ENCODE measurements around the gene DNAJC2. TPM values are rescaled to one million over a fixed set of nuclear protein-coding genes. Genes with fewer than 3 reads are reported as not detected.
A peak's percentile ranks its signal among the peaks of the same experiment; 100 is the strongest.

DNAJC2 gene
- 67.1 and 68.7 TPM in 2 replicates for total RNA-seq

- no peaks in the 10 kb centered on the region for H3K27me3 Mint-ChIP-seq
- H3K9me3 Mint-ChIP-seq = no peaks in the 10 kb centered on the region
Measured at GRCh38 chr7:103344453-103345149, at the start of gene DNAJC2. Gene DNAJC2, minus strand, starts transcription at chr7:103344767. Its CDS starts 145 bp downstream, at chr7:103344622.

GRCh38 chr7:103391976-103392375 is 47.4 kb upstream of the DNAJC2 start:
- H3K36me3 Mint-ChIP-seq (ENCODE audit: low read depth) = no peaks in the 10 kb centered on the region
- no peaks in the 10 kb centered on the region for H3K9me3 Mint-ChIP-seq
- intact Hi-C loops (cut with micrococcal nuclease) = no loop called here
- peaks cover 12% of the 10 kb centered on the region for H3K27me3 Mint-ChIP-seq
- H3K4me3 Mint-ChIP-seq = no peak overlapping the region
- DNase-seq = no peak
- no peaks in the 10 kb centered on the region for H3K4me1 Mint-ChIP-seq
- no peak overlapping the region for H3K27ac Mint-ChIP-seq

More at GRCh38 chr7:103344453-103345149, at the start of gene DNAJC2:
- Mint-ChIP-seq H3K36me3 (ENCODE audit: low read depth) (peaks cover 44% of the 10 kb centered on the region), H3K27ac (peak within 1 kb of the TSS; percentile 99), H3K4me3 (peak within 1 kb of the TSS; percentile 100), H3K4me1 (peaks cover 50% of the 10 kb centered on the region)
- intact Hi-C loops (cut with micrococcal nuclease) = loop anchor here (1.0 to 10.0 kb wide), 5 partner anchors 47 to 1670 kb away; partner anchors contain the start of genes ARMC10, FBXL13, KMT2E and PMPCB
- peak; percentile 95 for DNase-seq

- intact Hi-C loops (cut with micrococcal nuclease) = no loop called here
- H3K9me3 Mint-ChIP-seq = no peaks in the 10 kb centered on the region
Measured at GRCh38 chr7:103391150-103391549, 46.6 kb upstream of the DNAJC2 start.

GRCh38 chr7:103389263-103389662 is 44.7 kb upstream of the DNAJC2 start:
- Mint-ChIP-seq H3K36me3 (ENCODE audit: low read depth) (no peaks in the 10 kb centered on the region), H3K9me3 (no peaks in the 10 kb centered on the region), H3K27ac (no peak overlapping the region), H3K27me3 (peaks cover 8% of the 10 kb centered on the region), H3K4me1 (no peaks in the 10 kb centered on the region), H3K4me3 (no peak overlapping the region)
- intact Hi-C loops (cut with micrococcal nuclease) = no loop called here
- DNase-seq = no peak

More at GRCh38 chr7:103391150-103391549, 46.6 kb upstream of the DNAJC2 start:
- Mint-ChIP-seq H3K4me3 (no peak overlapping the region), H3K36me3 (ENCODE audit: low read depth) (no peaks in the 10 kb centered on the region), H3K27me3 (peaks cover 8% of the 10 kb centered on the region), H3K4me1 (no peaks in the 10 kb centered on the region), H3K27ac (no peak overlapping the region)
- no peak for DNase-seq

GRCh38 chr7:103388469-103389140 is 44.0 kb upstream of the DNAJC2 start:
- H3K27ac Mint-ChIP-seq = no peak overlapping the region
- H3K27me3 Mint-ChIP-seq = peaks cover 8% of the 10 kb centered on the region
- no peaks in the 10 kb centered on the region for H3K4me1 Mint-ChIP-seq
- no peaks in the 10 kb centered on the region for H3K36me3 Mint-ChIP-seq (ENCODE audit: low read depth)
- DNase-seq = no peak
- no peaks in the 10 kb centered on the region for H3K9me3 Mint-ChIP-seq
- intact Hi-C loops (cut with micrococcal nuclease) = no loop called here
- no peak overlapping the region for H3K4me3 Mint-ChIP-seq

- H3K36me3 Mint-ChIP-seq (ENCODE audit: low read depth) = no peaks in the 10 kb centered on the region
- no peaks in the 10 kb centered on the region for H3K4me1 Mint-ChIP-seq
- no peaks in the 10 kb centered on the region for H3K9me3 Mint-ChIP-seq
- no peak overlapping the region for H3K27ac Mint-ChIP-seq
- H3K4me3 Mint-ChIP-seq = no peak overlapping the region
- no peak for DNase-seq
- intact Hi-C loops (cut with micrococcal nuclease) = no loop called here
- peaks cover 8% of the 10 kb centered on the region for H3K27me3 Mint-ChIP-seq
Measured at GRCh38 chr7:103387242-103387641, 42.7 kb upstream of the DNAJC2 start.

- H3K27ac Mint-ChIP-seq = no peak overlapping the region
- H3K27me3 Mint-ChIP-seq = peaks cover 7% of the 10 kb centered on the region
- no peaks in the 10 kb centered on the region for H3K9me3 Mint-ChIP-seq
- DNase-seq = no peak
- H3K4me3 Mint-ChIP-seq = no peak overlapping the region
- intact Hi-C loops (cut with micrococcal nuclease) = no loop called here
- no peaks in the 10 kb centered on the region for H3K36me3 Mint-ChIP-seq (ENCODE audit: low read depth)
- no peaks in the 10 kb centered on the region for H3K4me1 Mint-ChIP-seq
Measured at GRCh38 chr7:103382032-103382402, 37.5 kb upstream of the DNAJC2 start.

- H3K27ac Mint-ChIP-seq = no peak overlapping the region
Measured at GRCh38 chr7:103381280-103382031, 36.9 kb upstream of the DNAJC2 start.

GRCh38 chr7:103380395-103381191 is 36.0 kb upstream of the DNAJC2 start:
- H3K9me3 Mint-ChIP-seq = no peaks in the 10 kb centered on the region
- H3K4me1 Mint-ChIP-seq = no peaks in the 10 kb centered on the region
- H3K27me3 Mint-ChIP-seq = peaks cover 9% of the 10 kb centered on the region
- no peak for DNase-seq
- no peak overlapping the region for H3K4me3 Mint-ChIP-seq
- no peaks in the 10 kb centered on the region for H3K36me3 Mint-ChIP-seq (ENCODE audit: low read depth)
- H3K27ac Mint-ChIP-seq = no peak overlapping the region
- intact Hi-C loops (cut with micrococcal nuclease) = no loop called here

More at GRCh38 chr7:103381280-103382031, 36.9 kb upstream of the DNAJC2 start:
- Mint-ChIP-seq H3K4me3 (no peak overlapping the region), H3K9me3 (no peaks in the 10 kb centered on the region), H3K36me3 (ENCODE audit: low read depth) (no peaks in the 10 kb centered on the region), H3K27me3 (peaks cover 9% of the 10 kb centered on the region), H3K4me1 (no peaks in the 10 kb centered on the region)
- no peak for DNase-seq
- intact Hi-C loops (cut with micrococcal nuclease) = no loop called here

GRCh38 chr7:103379270-103379975 is 34.9 kb upstream of the DNAJC2 start:
- Mint-ChIP-seq H3K4me3 (no peak overlapping the region), H3K36me3 (ENCODE audit: low read depth) (no peaks in the 10 kb centered on the region), H3K27ac (no peak overlapping the region), H3K4me1 (no peaks in the 10 kb centered on the region), H3K27me3 (peaks cover 9% of the 10 kb centered on the region), H3K9me3 (no peaks in the 10 kb centered on the region)
- no peak for DNase-seq
- intact Hi-C loops (cut with micrococcal nuclease) = no loop called here

GRCh38 chr7:103373866-103374643 is 29.5 kb upstream of the DNAJC2 start:
- Mint-ChIP-seq H3K9me3 (no peaks in the 10 kb centered on the region), H3K36me3 (ENCODE audit: low read depth) (peaks cover 13% of the 10 kb centered on the region), H3K4me1 (no peaks in the 10 kb centered on the region), H3K27me3 (peaks cover 19% of the 10 kb centered on the region), H3K27ac (no peak overlapping the region), H3K4me3 (no peak overlapping the region)
- intact Hi-C loops (cut with micrococcal nuclease) = no loop called here
- no peak for DNase-seq

GRCh38 chr7:103369432-103369831 is 24.9 kb upstream of the DNAJC2 start:
- peaks cover 10% of the 10 kb centered on the region for H3K27me3 Mint-ChIP-seq
- H3K36me3 Mint-ChIP-seq (ENCODE audit: low read depth) = peaks cover 49% of the 10 kb centered on the region
- H3K9me3 Mint-ChIP-seq = no peaks in the 10 kb centered on the region
- no peaks in the 10 kb centered on the region for H3K4me1 Mint-ChIP-seq
- no peak for DNase-seq
- no peak overlapping the region for H3K27ac Mint-ChIP-seq
- intact Hi-C loops (cut with micrococcal nuclease) = no loop called here
- H3K4me3 Mint-ChIP-seq = no peak overlapping the region
